Heart right ventricle (tissue), 16 donors: ENCODE results near the gene SLC7A6. TPM values are rescaled to one million over a fixed set of nuclear protein-coding genes. Genes with fewer than 3 reads are reported as not detected.

Source experiments
- ATAC-seq, 8 donors: fragments of 200-7000 bp; cut with Tn5 transposase; one replicate each; pipeline ENCODE4 v1.9.1; 2020; ENCODE audit warnings: mild to moderate bottlenecking in 8 of 8, moderate library complexity in 8 of 8, moderate number of reproducible peaks in 1 of 8
- DNase-seq, 2 donors: peaks; one replicate each; pipeline ENCODE4 v3.0.0-alpha.2; 2020
- H3K27ac ChIP-seq, 10 donors: fragments of 200-600 bp; sonication (generic) in 2 of 10; one replicate each; pipeline versions ENCODE4 v1.5.0 to v1.8.0; 2020 to 2022; ENCODE audit warnings: mild to moderate bottlenecking in 3 of 10
- H3K27me3 ChIP-seq, 7 donors: fragments of 200-600 bp; one replicate each; pipeline ENCODE4 v1.8.0; 2021 to 2022; ENCODE audit warnings: mild to moderate bottlenecking in 2 of 7
- H3K36me3 ChIP-seq, 9 donors: fragments of 200-600 bp; sonication (generic) in 1 of 9; one replicate each; pipeline versions ENCODE4 v1.5.0 to v1.8.0; 2020 to 2022; ENCODE audit warnings: mild to moderate bottlenecking in 2 of 9
- H3K4me1 ChIP-seq, 9 donors: fragments of 200-600 bp; sonication (generic) in 1 of 9; one replicate each; pipeline versions ENCODE4 v1.5.0 to v1.8.0; 2020 to 2022; ENCODE audit warnings: mild to moderate bottlenecking in 4 of 9
- H3K4me3 ChIP-seq, 10 donors: fragments of 200-600 bp; sonication (generic) in 2 of 10; one replicate each; pipeline versions ENCODE4 v1.5.0 to v1.8.0; 2020 to 2022; ENCODE audit warnings: mild to moderate bottlenecking in 7 of 10, moderate library complexity in 2 of 10
- H3K9me3 ChIP-seq, 11 donors: fragments of 200-600 bp in 10 of 11; sonication (generic) in 2 of 11; one replicate each; pipeline versions ENCODE4 v1.5.0 to v1.8.0; 2013 to 2022; ENCODE audit warnings: mild to moderate bottlenecking in 2 of 11, control low read depth in 1 of 11, moderate library complexity in 1 of 11
- CTCF ChIP-seq, 9 donors: fragments of 200-600 bp; sonication (generic) in 2 of 9; IDR thresholded peaks; one replicate each; pipeline versions ENCODE4 v1.5.0 to v1.8.0; 2021 to 2022; ENCODE audit warnings: antibody characterized with exemption in 9 of 9, mild to moderate bottlenecking in 5 of 9, moderate library complexity in 1 of 9
- WGBS, 2 donors: extraction: QIAGEN DNeasy Blood & Tissue Kit; methylation state at CpG; one replicate each; pipeline ENCODE4 v1.1.7; 2013; ENCODE audit warnings: inconsistent platforms in 1 of 2; 5-methylcytosine and 5-hydroxymethylcytosine counted together
- intact Hi-C, 10 donors: fragments of 100-400 bp; cut with DNase I; formaldehyde crosslinking; loops; one replicate each; pipeline versions ENCODE4 v1.11.1 to v1.14.2; 2022
- long read RNA-seq, 3 donors: library from polyadenylated mRNA; unstranded; transcript quantifications; one replicate each; pipeline ENCODE4 v2.0.0, GENCODE V29; 2020 to 2021
- polyA plus RNA-seq, 2 donors: library from polyadenylated mRNA; stranded (reverse); fragments of 200-250 nt; gene quantifications; one replicate each; pipeline ENCODE4 v1.2.3, GENCODE V29; 2013
- total RNA-seq, 10 donors: library from RNA; stranded (reverse); fragmentation: NEBNext Ultra II Directional in 3 of 10; extraction: Animal tissue kit (Norgen Biotek cat#: 25700) in 3 of 10; gene quantifications; one replicate each; pipeline versions ENCODE4 v1.2.1 to v1.2.4, GENCODE V29; 2021 to 2023
- donor health status: Arrhythmogenic right ventricular cardiomyopathy.
- donor health status: ischemic (EF 13 %, LVEDD 7.1; RV severe dilation, severe dysfunction).
- donor health status: healthy with polysubstance abuse.
- donor health status: DM: no; HTN: yes; CAD: no.
- donor health status: DM: no; HTN: no; CAD: no.
- donor health status: ischemic (EF 25% LVEDD 6.9; RV normal size, moderate dysfunction).
- donor health status: ischemic (EF 25% LVEDD 5.7; RV mildly dilated, moderate dysfunction).
- donor health status: healthy.
- donor health status: DM: yes; HTN: yes; CAD: no.
- donor health status: Ischemic cardiomyopathy.
- donor health status: ischemic (EF 35%, LVEDD 5.7; RV mildly dilated, moderate dysfunction).
- donor health status: nonischemic (EF 11% LVEDD 7.7; RV severe dilation, severe dysfunction).
- donor health status: DM: yes; HTN: yes; CAD: no.
- donor health status: PGD.
- donor health status: ischemic (EF 29% LVEDD 5.4; RV normal size, mild dysfunction).
- donor health status: nonischemic (EF 23%, LVEDD 6.1; RV moderate dilation, normal function).

The SLC7A6 gene
- total RNA-seq (10 to 100 TPM; 28.4 to 59.2 (median 42.4) TPM), polyA plus RNA-seq (10 to 100 TPM; 22.6 to 85.6 TPM)
- long read RNA-seq, donor 1, full-length matches to known transcripts: 4 of 30 reads
- long read RNA-seq, donor 1, partial matches to known transcripts: 22 of 30 reads
- long read RNA-seq, donor 1, other reads (novel, unspliced or antisense): 4 of 30 reads
- long read RNA-seq, donor 2, full-length matches to known transcripts: 4 of 44 reads
- long read RNA-seq, donor 2, partial matches to known transcripts: 13 of 44 reads
- long read RNA-seq, donor 2, other reads (novel, unspliced or antisense): 27 of 44 reads
- long read RNA-seq, donor 3, full-length matches to known transcripts: 5 of 77 reads
- long read RNA-seq, donor 3, partial matches to known transcripts: 25 of 77 reads
- long read RNA-seq, donor 3, other reads (novel, unspliced or antisense): 47 of 77 reads

GRCh38 chr16:68264128-68265077, at the start of gene SLC7A6:
Gene SLC7A6, plus strand, starts transcription at chr16:68264526. Its CDS starts 10,201 bp downstream, at chr16:68274727.
- intact Hi-C loops: loop anchor here in 8 of 10 donors (2.0 to 5.0 kb wide), 5 partner anchors 20 to 63 kb away; partner anchors contain the start of genes PRMT7 (in 7 of the 8) and SLC7A6OS (in 7 of the 8)

GRCh38 chr16:68214726-68215125, 49.6 kb upstream of the SLC7A6 start:
- DNase-seq (no peak), ATAC-seq (peak in 2 of 8 donors; percentile 61 to 65)
- Histone ChIP-seq H3K27ac (peak overlapping the region in 1 of 10 donors; percentile 32), H3K27me3 (no peaks in the 10 kb centered on the region), H3K4me1 (peaks cover 0 to 16% (median 0%) of the 10 kb centered on the region in 9 donors), H3K36me3 (peaks cover 0 to 25% (median 0%) of the 10 kb centered on the region in 9 donors), H3K9me3 (no peaks in the 10 kb centered on the region), H3K4me3 (no peak overlapping the region)
- TF ChIP-seq CTCF (IDR thresholded peaks at IDR 0.05): no peak
- WGBS, 2 donors: 69 to 78% methylated on average over 3 of the region's 3 CpGs
- intact Hi-C loops: no loop called here

More at GRCh38 chr16:68264128-68265077, at the start of gene SLC7A6:
- Histone ChIP-seq H3K4me3 (peak within 1 kb of the TSS; percentile 67 to 98 (median 92)), H3K27ac (peak within 1 kb of the TSS; percentile 96 to 99 (median 98)), H3K36me3 (peaks cover 0 to 26% (median 11%) of the 10 kb centered on the region in 9 donors), H3K4me1 (peaks cover 4 to 85% (median 46%) of the 10 kb centered on the region in 9 donors), H3K9me3 (no peaks in the 10 kb centered on the region), H3K27me3 (no peaks in the 10 kb centered on the region)
- WGBS, 2 donors: 0% methylated on average over 109 to 123 of the region's 123 CpGs
- ATAC-seq: peak; percentile 63 to 87 (median 74)
- TF ChIP-seq CTCF (IDR thresholded peaks at IDR 0.05): peak; percentile 57 to 93 (median 83)
- DNase-seq: peak; percentile 75 to 80

GRCh38 chr16:68215302-68215701, 49.0 kb upstream of the SLC7A6 start:
- no peak overlapping the region for H3K4me3 ChIP-seq
- DNase-seq: no peak
- no peak for TF ChIP-seq CTCF (IDR thresholded peaks at IDR 0.05)
- ATAC-seq: no peak
- no peaks in the 10 kb centered on the region for H3K9me3 ChIP-seq
- peaks cover 0 to 16% (median 0%) of the 10 kb centered on the region in 9 donors for H3K4me1 ChIP-seq
- peaks cover 0 to 27% (median 0%) of the 10 kb centered on the region in 9 donors for H3K36me3 ChIP-seq
- 97 to 100% methylated on average over 1 of the region's 1 CpG for WGBS, 2 donors
- H3K27me3 ChIP-seq: no peaks in the 10 kb centered on the region
- peak overlapping the region in 1 of 10 donors; percentile 32 for H3K27ac ChIP-seq
- intact Hi-C loops: no loop called here

- Histone ChIP-seq H3K27me3 (no peaks in the 10 kb centered on the region), H3K9me3 (no peaks in the 10 kb centered on the region), H3K36me3 (peaks cover 0 to 35% (median 0%) of the 10 kb centered on the region in 9 donors), H3K27ac (no peak overlapping the region), H3K4me3 (no peak overlapping the region), H3K4me1 (peaks cover 0 to 16% (median 0%) of the 10 kb centered on the region in 9 donors)
- ATAC-seq: no peak
- DNase-seq: no peak
- TF ChIP-seq CTCF (IDR thresholded peaks at IDR 0.05): no peak
- intact Hi-C loops: no loop called here
- 93 to 95% methylated on average over 3 of the region's 3 CpGs for WGBS, 2 donors
These were observed 48.1 kb upstream of the SLC7A6 start for GRCh38 chr16:68216240-68216639.
